HCEC 1CT (cell line): ENCODE results near the gene NDUFS2.
A peak's percentile ranks its signal among the peaks of the same experiment; 100 is the strongest.

Experiments used
- DNase-seq: peaks from one replicate; pipeline ENCODE4 v3.0.0-alpha.2; 2017

Gene NDUFS2

GRCh38 chr1:161201836-161202712, at the start of gene NDUFS2:
Gene NDUFS2 (plus strand): TSS chr1:161202367. CDS start chr1:161202386, 19 bp downstream.
- DNase-seq, result peak; percentile 100

- DNase-seq, result no peak
Observed at GRCh38 chr1:161153176-161153575, 49.0 kb upstream of the NDUFS2 start.

GRCh38 chr1:161153682-161154337, 48.4 kb upstream of the NDUFS2 start, which contains the start of gene UFC1:
Gene UFC1 (plus strand): TSS chr1:161153978. CDS start chr1:161153998, 20 bp downstream.
- peak; percentile 93 for DNase-seq

GRCh38 chr1:161157867-161158266, 44.3 kb upstream of the NDUFS2 start:
- DNase-seq, result no peak

- no peak for DNase-seq
Observed at GRCh38 chr1:161158316-161159010, 43.7 kb upstream of the NDUFS2 start.

GRCh38 chr1:161159087-161159912, 42.9 kb upstream of the NDUFS2 start, which contains the start of gene USP21:
Gene USP21 (plus strand): TSS chr1:161159500. CDS start chr1:161160641, 1,141 bp downstream.
- peak; percentile 85 for DNase-seq

- no peak for DNase-seq
Observed at GRCh38 chr1:161159913-161160243, 42.3 kb upstream of the NDUFS2 start.

- DNase-seq, result no peak
Observed at GRCh38 chr1:161160671-161161145, 41.5 kb upstream of the NDUFS2 start.

GRCh38 chr1:161161652-161162051, 40.5 kb upstream of the NDUFS2 start:
- no peak for DNase-seq

- DNase-seq, result no peak
Observed at GRCh38 chr1:161162052-161162451, 40.1 kb upstream of the NDUFS2 start.

- DNase-seq, result no peak
Observed at GRCh38 chr1:161162806-161163205, 39.4 kb upstream of the NDUFS2 start.

GRCh38 chr1:161163793-161164192, 38.4 kb upstream of the NDUFS2 start:
- DNase-seq, result no peak

- no peak for DNase-seq
Observed at GRCh38 chr1:161164901-161165610, 37.1 kb upstream of the NDUFS2 start.

- peak; percentile 99 for DNase-seq
Observed at GRCh38 chr1:161165742-161166668, 36.2 kb upstream of the NDUFS2 start, which contains the start of gene PPOX. Gene PPOX (plus strand): TSS chr1:161166426. CDS start chr1:161166848, 422 bp downstream.

- no peak for DNase-seq
Observed at GRCh38 chr1:161166669-161167548, 35.3 kb upstream of the NDUFS2 start.

GRCh38 chr1:161168906-161169305, 33.3 kb upstream of the NDUFS2 start:
- no peak for DNase-seq

- no peak for DNase-seq
Observed at GRCh38 chr1:161171191-161171590, 31.0 kb upstream of the NDUFS2 start.

GRCh38 chr1:161171696-161172095, 30.5 kb upstream of the NDUFS2 start:
- DNase-seq, result no peak

- DNase-seq, result no peak
Observed at GRCh38 chr1:161172349-161172748, 29.8 kb upstream of the NDUFS2 start.
